ENCODE results near the gene PRPF4.
"Not testable (repeated sequence)": the region's sequence is repeated elsewhere in the genome, so short reads cannot be mapped to it uniquely, and the experiment has no call there.

Gene PRPF4

GRCh38 chr9:113269355-113269754 is 6.1 kb upstream of the PRPF4 start:
- DNase-seq, result no peak

- DNase-seq, result no peak
These were observed 5.6 kb upstream of the PRPF4 start for GRCh38 chr9:113269871-113270270.

GRCh38 chr9:113274474-113275156 is 843 bp upstream of the PRPF4 start:
- peak; percentile 53 for DNase-seq

- no peak for DNase-seq
These were observed 3.4 kb downstream of the PRPF4 start for GRCh38 chr9:113278840-113279239.

- DNase-seq, result no peak
These were observed 5.9 kb downstream of the PRPF4 start for GRCh38 chr9:113281356-113281755.

GRCh38 chr9:113289091-113289490 is 13.6 kb downstream of the PRPF4 start:
- no peak for DNase-seq

GRCh38 chr9:113290052-113290607 is 14.7 kb downstream of the PRPF4 start:
- no peak for DNase-seq

- no peak for DNase-seq
These were observed 17.9 kb downstream of the PRPF4 start for GRCh38 chr9:113293285-113293878.

GRCh38 chr9:113296247-113296646 is 20.8 kb downstream of the PRPF4 start:
- not testable (repeated sequence) for DNase-seq

GRCh38 chr9:113296796-113297558 is 21.5 kb downstream of the PRPF4 start:
- DNase-seq, result no peak

GRCh38 chr9:113298311-113298710 is 22.9 kb downstream of the PRPF4 start:
- DNase-seq, result no peak

- DNase-seq, result peak; percentile 21
These were observed 23.7 kb downstream of the PRPF4 start for GRCh38 chr9:113298924-113299770.

- DNase-seq, result no peak
These were observed 24.4 kb downstream of the PRPF4 start for GRCh38 chr9:113299800-113300292.

GRCh38 chr9:113301548-113301947 is 26.1 kb downstream of the PRPF4 start:
- no peak for DNase-seq

GRCh38 chr9:113302792-113303418 is 27.4 kb downstream of the PRPF4 start, which contains the start of gene RNF183:
Gene RNF183 (minus strand): TSS chr9:113303376. CDS start chr9:113298184, 5,192 bp downstream.
- DNase-seq, result no peak

GRCh38 chr9:113306566-113306965 is 31.1 kb downstream of the PRPF4 start:
- DNase-seq, result no peak

GRCh38 chr9:113307396-113307975 is 32.0 kb downstream of the PRPF4 start:
- no peak for DNase-seq

GRCh38 chr9:113309204-113309813 is 33.9 kb downstream of the PRPF4 start:
- DNase-seq, result peak; percentile 46

GRCh38 chr9:113310538-113310937 is 35.1 kb downstream of the PRPF4 start:
- no peak for DNase-seq

- no peak for DNase-seq
These were observed 36.5 kb downstream of the PRPF4 start for GRCh38 chr9:113311961-113312360.

GRCh38 chr9:113313261-113313660 is 37.8 kb downstream of the PRPF4 start:
- DNase-seq, result no peak

All from NCI-H1092 treated with DMSO at 0.1 percent for 48 hours (cell line).